ENCODE results near the gene TNFRSF8.

The TNFRSF8 gene

GRCh38 chr1:12064073-12064969 is 1.2 kb downstream of the TNFRSF8 start:
- DNase-seq = peak; percentile 41

GRCh38 chr1:12065872-12066271 is 2.8 kb downstream of the TNFRSF8 start:
- peak; percentile 80 for DNase-seq

- DNase-seq = peak; percentile 90
These were observed 5.1 kb downstream of the TNFRSF8 start for GRCh38 chr1:12067900-12068821.

- DNase-seq = peak; percentile 45
These were observed 6.6 kb downstream of the TNFRSF8 start for GRCh38 chr1:12069623-12070244.

GRCh38 chr1:12071892-12072291 is 8.8 kb downstream of the TNFRSF8 start:
- DNase-seq = no peak

- DNase-seq = no peak
These were observed 9.6 kb downstream of the TNFRSF8 start for GRCh38 chr1:12072741-12073140.

GRCh38 chr1:12073796-12074195 is 10.7 kb downstream of the TNFRSF8 start:
- DNase-seq = no peak

- DNase-seq = no peak
These were observed 12.4 kb downstream of the TNFRSF8 start for GRCh38 chr1:12075195-12076114.

GRCh38 chr1:12076425-12077005 is 13.4 kb downstream of the TNFRSF8 start:
- DNase-seq = no peak

- DNase-seq = no peak
These were observed 15.5 kb downstream of the TNFRSF8 start for GRCh38 chr1:12078575-12078937.

- peak; percentile 54 for DNase-seq
These were observed 16.1 kb downstream of the TNFRSF8 start for GRCh38 chr1:12078938-12079861.

- no peak for DNase-seq
These were observed 17.1 kb downstream of the TNFRSF8 start for GRCh38 chr1:12080156-12080555.

GRCh38 chr1:12080773-12081556 is 17.9 kb downstream of the TNFRSF8 start:
- DNase-seq = no peak

GRCh38 chr1:12081648-12082396 is 18.7 kb downstream of the TNFRSF8 start:
- DNase-seq = no peak

- DNase-seq = no peak
These were observed 19.9 kb downstream of the TNFRSF8 start for GRCh38 chr1:12082988-12083387.

- no peak for DNase-seq
These were observed 20.7 kb downstream of the TNFRSF8 start for GRCh38 chr1:12083766-12084165.

GRCh38 chr1:12085643-12086260 is 22.6 kb downstream of the TNFRSF8 start:
- DNase-seq = no peak

- DNase-seq = peak; percentile 66
These were observed 24.8 kb downstream of the TNFRSF8 start for GRCh38 chr1:12087797-12088314.
